ENCODE measurements around the gene RNF121.

The RNF121 gene

DNA sequence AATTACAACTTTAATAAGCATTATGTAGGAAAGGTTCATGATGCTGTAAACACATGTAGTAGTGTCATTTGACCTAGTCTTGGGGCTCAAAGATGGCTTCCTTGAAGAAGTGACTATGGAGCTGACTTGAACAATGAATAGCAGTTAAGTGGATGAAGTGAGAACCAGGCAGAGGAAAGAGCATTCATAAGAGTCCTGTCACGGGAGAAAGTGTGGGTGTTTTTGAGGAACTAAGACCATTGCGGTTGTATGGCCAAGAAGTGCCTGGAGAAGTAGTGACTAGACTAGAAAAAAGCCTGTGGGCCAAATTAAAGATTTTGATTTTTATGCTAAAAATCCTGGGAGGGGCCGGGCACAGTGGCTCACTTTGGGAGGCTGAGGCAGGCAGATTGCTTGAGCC lies 62.6 kb downstream of the RNF121 start:
- no peak for DNase-seq

DNA sequence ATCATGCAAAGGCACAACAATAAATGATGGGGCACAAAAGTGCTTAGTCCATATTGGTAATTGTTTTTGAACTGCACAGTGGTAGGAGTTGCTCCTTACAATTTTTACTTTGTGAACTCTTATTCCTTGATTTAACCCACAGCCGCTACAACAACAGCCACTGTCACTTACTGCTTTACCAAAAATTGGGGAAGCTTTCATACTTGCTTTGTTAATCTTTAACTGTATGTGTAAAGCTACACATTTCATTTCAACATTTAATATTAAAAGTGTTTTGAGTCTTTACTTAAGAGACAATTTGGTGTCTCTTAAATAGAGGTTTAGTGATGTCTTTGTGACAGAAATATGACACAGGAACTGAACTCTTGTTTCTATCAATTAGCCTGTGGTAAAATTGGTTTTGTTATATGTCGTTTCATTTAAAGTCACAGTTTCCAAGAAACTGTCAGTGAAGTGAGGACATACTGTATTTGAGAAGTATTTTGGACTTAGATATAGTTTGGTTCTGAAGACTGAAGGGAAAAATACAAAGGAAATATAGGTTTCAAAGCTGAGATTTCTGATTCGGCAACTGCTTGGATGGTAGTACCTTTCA lies 63.4 kb downstream of the RNF121 start:
- no peak for DNase-seq

DNA sequence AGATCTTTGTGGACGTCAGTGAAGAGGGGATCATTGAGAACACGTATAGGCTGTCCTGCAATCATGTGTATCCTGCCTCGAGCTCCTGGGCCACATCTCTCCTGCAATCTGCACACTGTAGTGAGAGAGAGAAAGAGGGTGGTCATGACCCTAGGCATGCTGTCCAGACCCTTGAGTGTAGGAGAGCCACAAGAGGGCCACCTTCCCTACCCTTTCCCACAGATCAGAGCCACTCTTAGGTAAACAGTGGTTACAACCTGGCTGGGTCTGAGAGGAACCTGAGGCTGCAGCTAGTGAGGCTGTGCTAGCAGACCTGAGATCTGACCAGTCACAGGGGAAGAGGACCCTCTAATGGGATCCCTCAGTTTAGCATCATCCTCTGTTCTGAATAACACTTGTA lies 65.9 kb downstream of the RNF121 start:
- DNase-seq: no peak

DNA sequence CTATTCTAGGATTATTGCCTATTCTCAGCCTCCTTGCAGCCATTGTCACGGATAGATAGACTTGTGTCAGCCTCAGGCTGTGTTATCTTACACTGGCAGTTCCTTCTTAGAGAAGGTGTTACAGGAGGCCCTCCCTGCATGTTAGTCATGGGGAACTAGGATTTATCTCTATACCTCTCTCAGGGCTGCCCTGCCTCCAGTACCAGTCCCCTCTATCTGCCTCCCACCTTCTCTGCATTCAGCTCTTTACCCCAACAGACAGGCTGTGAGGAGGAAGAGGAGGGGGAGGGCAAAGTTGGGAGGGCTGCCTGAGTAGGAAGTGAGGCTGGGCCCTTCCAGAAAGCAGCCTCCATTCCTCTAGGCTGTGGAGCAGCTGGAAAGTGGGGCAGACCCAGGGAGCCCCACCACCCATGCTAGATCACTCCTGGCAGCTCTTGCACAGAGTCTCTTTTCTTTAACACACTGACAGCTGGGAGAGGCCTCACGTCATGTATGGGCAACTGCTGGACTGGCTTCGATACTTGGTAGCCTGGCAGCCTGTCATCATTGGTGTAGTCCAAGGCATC lies 67.0 kb downstream of the RNF121 start:
- no peak for DNase-seq

DNA sequence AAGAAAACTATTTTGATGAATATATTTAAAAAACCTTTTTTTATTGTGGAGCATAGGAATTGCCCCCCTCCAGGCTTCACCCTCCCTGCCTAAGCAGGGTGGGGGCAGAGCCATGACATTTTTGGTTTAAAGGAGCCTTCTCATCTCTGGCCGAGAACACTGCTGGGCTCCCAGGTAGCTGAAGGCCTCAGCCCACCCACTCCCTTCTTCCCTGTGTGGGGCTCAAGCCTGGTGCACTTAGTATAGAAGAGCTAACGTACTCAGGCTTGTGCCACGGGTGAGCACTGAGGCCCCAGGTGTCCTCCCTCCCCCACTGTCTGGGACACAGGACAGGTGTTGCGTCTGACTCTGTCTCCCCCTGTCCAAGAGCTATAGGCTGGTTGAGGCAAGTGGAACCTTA lies 67.7 kb downstream of the RNF121 start:
- no peak for DNase-seq

DNA sequence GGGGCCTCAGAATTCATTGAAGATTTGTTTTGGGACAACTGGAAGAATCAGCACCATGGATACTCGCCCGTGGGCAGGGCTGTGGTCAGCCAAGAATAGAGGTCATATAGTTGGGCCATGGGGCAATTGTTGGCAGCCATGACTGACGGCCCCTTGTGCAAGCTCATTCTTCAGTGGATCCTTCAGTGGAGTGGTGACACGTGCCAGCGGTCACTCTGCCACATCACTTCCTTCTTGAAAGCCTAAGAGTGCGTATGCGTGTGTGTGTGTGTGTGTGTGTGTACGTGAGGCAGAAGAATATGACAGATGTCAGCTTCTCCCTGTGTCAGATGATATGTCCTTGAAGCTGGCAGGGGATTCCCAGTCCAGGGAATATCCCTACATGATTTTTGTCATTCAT lies 68.1 kb downstream of the RNF121 start:
- DNase-seq: no peak

DNA sequence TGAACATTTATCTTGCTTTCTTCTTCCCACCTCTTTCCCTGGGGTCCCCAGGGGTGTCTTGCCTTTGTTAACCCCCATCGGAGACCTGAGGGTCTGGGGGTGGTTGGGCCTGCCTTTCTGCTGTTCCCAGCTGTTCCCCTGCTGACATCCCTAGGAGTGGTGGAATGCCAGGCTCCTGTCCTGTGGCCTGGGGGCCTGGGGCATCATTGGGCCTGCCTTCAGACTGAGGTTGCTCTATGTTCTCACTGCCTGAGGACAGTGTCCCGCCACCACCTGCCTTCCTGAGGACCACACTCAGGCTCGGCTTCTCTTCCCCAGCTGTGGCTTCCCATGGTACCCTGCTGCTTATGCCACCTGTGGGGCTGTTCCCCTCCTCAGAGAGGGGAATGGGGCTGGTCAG lies 68.7 kb downstream of the RNF121 start:
- DNase-seq: no peak

DNA sequence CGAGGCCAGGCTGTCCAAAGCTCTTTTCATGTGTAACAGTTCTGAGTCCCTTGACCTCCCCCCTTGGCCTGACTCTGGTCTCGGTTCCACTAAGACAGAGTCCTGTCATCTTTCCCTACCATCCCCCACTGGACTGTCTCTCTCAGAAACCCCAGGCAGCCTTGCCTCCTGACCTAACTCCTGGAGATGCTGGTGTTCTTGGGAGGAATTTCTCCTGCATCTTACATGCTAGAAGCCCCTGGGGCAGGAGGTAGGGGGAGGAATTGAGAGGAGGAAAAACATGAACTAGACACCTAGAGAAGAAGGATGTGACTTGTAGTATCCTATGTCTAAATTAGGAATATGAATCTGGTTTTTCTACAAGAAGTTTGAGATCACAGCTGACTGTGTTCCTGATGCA lies 69.2 kb downstream of the RNF121 start:
- no peak for DNase-seq

DNA sequence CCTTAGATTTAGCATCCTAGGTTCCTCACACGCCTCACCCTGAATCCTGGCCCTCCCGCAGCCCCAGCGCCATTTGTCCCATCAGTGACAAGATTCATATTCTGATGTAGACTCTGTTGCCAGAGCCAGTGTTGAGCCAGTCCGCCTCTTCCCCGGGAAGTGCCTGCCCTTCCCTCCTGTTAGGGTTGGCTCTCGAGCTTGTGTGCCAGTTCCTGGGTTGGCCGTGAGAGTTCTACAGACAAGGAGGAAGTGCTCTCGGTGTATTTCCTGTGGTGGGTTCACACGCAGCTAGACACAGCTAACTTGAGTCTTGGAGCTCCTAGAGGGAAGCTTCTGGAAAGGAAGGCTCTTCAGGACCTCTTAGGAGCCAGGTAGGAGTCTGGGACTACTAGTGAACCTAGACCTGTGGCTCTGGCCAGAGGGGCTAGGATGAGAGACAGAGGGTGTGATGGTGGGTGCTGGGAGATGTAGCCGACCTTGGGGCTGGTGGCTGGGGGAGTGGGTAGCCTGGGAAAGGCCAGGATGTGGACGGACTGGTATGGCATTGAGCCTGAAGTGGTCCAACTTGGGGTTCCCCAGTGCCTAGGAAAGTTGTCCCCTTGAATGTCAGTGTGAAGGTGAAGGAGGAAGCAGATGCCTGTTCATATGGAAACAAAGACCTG lies 69.9 kb downstream of the RNF121 start, which contains the start of gene IL18BP:
IL18BP (plus strand) TSS at position 261 of the 662 bp plus-strand sequence. CDS start 1,076 bp downstream, outside the sequence.
- no peak for DNase-seq

DNA sequence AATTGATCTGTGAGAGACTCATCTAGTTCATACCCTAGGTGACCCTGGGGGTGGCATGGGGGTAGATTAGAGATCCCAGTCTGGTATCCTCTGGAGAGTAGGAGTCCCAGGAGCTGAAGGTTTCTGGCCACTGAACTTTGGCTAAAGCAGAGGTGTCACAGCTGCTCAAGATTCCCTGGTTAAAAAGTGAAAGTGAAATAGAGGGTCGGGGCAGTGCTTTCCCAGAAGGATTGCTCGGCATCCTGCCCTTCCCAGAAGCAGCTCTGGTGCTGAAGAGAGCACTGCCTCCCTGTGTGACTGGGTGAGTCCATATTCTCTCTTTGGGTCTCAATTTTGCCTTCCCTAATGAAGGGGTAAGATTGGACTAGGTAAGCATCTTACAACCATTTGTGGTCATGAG lies 70.5 kb downstream of the RNF121 start:
- peak; percentile 19 for DNase-seq

DNA sequence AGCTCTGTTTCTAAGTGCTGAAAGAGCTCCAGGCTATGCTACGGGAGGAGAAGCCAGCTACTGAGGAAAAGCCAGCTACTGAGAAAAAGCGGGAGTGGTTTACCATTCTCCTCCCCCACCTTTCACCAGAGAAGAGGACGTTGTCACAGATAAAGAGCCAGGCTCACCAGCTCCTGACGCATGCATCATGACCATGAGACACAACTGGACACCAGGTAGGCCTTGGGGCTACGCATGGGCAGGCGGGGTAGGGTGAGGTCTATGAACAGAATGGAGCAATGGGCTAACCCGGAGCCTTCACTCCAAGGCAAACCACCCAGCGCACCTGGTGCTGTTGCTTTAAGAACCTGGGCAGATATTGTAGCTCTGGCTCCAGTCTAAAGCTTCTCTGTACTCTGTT lies 71.0 kb downstream of the RNF121 start:
- no peak for DNase-seq

DNA sequence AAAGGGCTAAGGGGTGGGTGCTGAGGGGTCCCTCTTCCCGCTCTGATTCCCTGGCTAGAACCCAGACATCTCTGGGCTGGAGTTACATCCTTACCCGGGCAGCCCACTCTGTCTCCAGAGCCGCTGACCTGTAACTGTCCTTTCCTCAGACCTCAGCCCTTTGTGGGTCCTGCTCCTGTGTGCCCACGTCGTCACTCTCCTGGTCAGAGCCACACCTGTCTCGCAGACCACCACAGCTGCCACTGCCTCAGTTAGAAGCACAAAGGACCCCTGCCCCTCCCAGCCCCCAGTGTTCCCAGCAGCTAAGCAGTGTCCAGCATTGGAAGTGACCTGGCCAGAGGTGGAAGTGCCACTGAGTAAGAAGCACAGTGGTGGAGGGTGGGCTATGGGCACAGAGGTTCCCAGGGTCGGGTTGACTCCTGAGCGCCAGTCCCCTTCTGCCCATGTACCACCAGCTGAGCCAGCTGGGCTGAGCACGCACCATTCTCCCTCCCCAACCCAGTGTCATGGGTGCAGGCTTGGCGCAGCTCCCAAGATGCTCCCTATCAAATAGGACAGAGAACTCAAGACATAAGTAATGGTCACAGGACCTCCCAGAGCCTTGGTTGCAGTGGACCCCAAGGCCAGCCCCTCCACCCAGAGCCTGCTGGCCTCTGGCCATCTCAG lies 71.5 kb downstream of the RNF121 start:
- DNase-seq: no peak

DNA sequence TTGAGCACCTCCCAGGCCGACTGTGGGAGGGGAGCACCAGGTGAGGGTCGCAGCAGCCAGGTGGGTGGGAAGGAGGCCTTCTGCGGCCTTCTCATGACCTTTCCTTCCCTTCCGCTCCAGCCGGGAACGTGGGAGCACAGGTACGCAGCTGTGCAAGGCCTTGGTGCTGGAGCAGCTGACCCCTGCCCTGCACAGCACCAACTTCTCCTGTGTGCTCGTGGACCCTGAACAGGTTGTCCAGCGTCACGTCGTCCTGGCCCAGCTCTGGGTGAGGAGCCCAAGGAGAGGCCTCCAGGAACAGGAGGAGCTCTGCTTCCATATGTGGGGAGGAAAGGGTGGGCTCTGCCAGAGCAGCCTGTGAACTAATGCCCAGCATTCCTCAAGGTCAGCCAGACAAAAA lies 72.4 kb downstream of the RNF121 start:
- no peak for DNase-seq

DNA sequence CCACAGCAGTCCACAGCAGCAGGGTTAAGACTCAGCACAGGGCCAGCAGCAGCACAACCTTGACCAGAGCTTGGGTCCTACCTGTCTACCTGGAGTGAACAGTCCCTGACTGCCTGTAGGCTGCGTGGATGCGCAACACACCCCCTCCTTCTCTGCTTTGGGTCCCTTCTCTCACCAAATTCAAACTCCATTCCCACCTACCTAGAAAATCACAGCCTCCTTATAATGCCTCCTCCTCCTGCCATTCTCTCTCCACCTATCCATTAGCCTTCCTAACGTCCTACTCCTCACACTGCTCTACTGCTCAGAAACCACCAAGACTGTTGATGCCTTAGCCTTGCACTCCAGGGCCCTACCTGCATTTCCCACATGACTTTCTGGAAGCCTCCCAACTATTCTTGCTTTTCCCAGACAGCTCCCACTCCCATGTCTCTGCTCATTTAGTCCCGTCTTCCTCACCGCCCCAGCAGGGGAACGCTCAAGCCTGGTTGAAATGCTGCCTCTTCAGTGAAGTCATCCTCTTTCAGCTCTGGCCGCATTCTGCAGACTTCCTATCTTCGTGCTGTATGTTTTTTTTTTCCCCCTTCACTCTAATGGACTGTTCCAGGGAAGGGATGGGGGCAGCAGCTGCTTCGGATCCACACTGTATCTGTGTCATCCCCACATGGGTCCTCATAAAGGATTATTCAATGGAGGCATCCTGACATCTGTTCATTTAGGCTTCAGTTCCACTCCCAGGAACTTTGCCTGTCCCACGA lies 73.2 kb downstream of the RNF121 start:
- peak; percentile 30 for DNase-seq

DNA sequence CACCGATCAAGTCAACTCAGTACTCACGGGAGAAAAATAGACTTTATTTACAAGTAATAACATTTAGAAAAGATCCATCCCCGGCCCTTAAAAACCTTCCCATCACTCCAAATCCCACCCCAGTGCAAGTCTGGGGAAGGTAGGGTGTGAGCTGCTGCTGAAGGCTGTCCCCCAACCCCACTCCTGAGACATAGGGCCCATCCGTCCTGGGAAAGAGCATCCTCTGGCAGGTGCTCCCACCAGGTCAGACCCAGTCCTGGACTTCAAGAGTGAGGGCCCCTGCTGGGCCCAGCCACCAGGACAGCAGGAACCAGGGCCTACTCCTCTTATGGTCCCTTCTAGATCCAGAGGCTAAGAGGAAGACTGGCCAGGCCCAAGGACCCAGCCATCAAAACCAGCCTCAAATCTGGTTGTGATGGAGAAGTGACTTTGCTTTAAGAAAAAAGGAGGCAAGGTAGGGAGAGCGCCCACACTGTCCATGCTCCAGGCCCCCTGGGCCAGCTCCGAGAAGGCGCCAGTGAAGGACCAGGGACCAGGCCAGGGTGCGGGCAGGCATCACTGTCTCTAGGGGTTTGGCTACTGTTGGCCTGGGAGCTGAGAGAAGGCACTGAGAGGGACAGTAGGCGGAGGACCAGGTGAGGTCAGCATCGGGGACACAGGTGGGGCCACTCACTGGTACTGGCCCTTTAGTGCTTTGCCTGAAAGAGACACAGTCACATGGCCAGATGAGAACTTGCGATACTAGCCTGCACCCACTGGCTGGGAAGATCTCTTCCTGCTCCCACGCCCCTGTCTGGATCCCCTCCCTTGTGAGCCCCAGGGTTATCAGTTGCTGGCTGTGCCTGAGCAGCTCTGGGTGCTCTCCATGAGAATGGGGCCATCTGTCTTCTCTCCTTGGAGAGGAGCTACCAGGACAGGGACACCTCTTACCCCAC lies 74.3 kb downstream of the RNF121 start:
- no peak for DNase-seq

DNA sequence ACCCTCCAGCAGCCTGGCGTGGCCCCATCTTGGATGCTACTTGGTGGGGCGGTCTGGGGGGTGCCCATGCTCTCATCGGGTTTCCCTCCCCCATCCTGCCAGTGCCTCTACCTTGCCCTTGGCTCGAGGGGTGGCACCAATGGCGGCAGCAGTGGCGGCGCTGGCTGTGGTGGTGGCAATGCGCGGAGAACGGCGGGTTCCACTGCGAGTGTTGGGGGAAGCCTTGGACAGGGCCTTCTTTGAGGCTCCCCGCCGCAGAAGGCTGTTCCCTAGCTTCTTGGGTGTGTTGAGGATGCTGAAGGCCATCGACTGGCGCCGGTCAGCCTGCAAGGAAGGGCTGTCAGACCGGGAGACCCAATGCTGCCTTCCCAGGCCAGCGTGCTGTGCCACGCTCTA lies 74.9 kb downstream of the RNF121 start:
- DNase-seq: no peak

DNA sequence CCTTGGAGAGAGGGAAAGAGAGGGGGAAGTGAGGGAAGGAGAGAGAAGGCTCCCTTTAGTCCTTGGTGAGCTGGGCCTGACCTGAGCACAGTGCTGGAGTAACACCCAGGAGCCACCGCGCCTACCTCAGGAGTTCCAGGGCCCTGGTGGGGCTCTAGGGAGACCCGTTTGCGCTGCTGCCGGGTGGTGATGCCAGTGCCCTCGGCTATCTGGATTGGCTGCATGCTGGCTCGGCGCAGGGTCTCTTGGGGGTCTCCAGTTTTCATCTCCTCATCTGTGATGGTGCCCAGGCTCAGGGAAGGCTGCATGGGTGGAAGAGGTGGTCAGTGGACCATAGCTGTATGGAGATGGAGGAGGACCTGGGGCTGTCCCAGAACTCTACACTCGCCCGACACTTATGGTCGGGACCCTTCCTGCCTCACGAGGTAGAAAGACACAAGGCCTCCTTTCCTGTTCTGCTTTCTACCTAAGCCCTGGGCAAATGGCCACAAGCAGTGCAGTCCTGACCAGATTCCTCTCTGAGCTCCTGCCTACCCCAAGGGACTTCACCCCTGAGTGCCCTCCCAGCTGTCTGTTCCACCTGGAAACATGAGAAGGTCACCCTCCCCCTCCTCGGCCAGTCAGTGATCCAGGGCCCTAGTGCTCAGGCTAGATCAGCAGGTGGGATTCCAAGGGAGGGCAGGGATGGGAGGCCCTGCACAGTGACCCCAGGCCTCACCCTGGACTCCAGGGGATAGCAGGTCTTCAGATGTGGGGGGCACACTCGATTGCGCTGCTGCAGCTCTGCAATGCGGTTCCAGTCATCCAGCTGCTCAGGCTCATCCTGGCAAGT lies 75.9 kb downstream of the RNF121 start:
- no peak for DNase-seq

DNA sequence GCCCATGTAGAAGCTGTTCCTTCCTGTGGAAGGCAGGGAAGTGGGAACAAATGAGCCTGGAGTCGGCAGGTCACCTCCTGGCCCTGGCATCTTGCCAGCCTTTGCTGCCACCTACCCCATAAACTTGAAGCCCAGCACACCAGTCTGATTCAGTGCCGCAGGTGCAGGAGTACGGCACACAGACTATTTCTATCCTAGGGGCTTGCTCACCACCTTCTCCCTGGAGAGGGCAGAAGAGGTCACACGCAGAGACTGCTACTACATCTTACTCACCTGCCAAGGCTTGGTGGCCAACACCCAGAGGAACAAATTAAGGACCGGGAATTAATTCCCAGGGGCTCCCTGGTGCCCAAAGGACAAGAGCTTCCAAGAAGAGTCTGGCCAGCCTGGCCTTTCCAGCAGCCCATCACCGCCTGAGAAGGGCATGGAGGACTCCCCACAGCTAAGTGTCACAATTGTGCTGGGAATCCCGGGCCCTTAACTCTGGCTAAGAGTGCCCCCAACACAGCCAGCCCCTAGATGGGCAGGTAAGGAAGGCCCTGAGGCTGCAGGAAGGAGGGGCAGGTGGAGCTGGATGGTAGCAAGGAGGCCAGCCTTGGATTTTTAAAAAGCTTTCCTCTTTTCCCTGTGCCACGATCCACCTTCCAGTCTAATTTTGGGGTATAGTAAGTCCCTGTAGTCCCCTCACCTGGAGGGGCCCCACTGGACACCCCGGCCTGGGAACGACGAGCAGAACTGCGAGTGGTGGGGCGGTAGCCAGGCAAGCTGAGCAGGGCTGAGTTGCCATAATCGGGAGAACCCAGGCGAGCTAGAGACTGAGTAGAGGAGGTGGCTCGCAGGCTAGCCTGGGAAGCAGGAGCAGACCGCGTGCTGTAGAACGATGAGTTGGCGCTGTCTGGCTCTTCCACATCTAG lies 76.8 kb downstream of the RNF121 start:
- DNase-seq: no peak

DNA sequence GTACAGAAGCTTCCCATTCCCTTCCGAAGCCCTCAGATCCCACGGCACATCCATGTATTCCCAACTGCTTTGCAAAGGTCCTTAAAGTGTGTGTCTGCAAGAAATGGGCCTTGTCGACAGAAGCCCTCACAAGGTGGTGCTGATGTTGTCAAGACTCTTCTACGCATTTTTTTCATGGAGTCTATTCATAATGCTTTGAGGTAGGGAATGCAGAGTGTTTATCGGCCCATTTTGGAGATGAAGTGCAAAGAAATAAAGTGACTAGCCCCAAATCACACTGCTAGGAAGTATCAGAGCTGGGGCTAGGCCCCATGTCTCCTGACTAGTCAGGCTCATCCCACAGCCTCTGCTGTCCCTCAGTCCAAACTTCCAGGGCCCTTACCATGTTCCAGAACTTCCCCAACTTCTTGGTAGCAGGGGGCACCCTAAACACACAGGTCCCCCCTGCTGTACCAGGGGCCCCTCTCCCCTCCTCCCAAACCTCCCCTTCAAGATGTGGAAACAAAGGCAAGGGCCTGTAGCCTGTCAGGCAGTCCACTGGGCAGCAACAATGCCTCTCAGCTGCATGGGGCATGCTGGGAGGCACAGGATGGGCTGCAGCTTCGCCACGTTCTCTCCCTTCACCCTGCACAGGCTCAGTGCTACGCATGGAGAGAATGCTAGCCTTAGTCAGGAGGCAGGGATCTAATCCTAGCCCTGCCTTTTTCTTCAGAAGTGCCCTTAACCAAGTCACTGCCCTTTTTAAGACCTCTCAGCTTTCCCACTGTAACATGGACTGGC lies 77.7 kb downstream of the RNF121 start:
- no peak for DNase-seq

Measured in fibroblast of upper back skin (primary cell).